SU-DHL-6 (cell line): ENCODE data around the gene COMMD7.
"Not testable (repeated sequence)": the region's sequence is repeated elsewhere in the genome, so short reads cannot be mapped to it uniquely, and the experiment has no call there.

ENCODE experiments used
- H2AFZ ChIP-seq: fragments of 200-600 bp; sonication (generic); 2 replicates; pipeline ENCODE4 v1.6.1; 2014; ENCODE audit warnings: low read depth, mild to moderate bottlenecking, moderate library complexity, mixed read lengths, antibody characterized with exemption, low read length; ENCODE audit not compliant: severe bottlenecking
- H3F3A ChIP-seq: fragments of 200-600 bp; shearing (Covaris generic); 2 replicates; pipeline ENCODE4 v1.6.0; 2016; ENCODE audit warnings: antibody characterized with exemption, mild to moderate bottlenecking; ENCODE audit not compliant: insufficient read depth
- H3K27ac ChIP-seq: fragments of 200-600 bp; sonication (generic); 2 replicates; pipeline ENCODE4 v1.5.1; 2016; ENCODE audit warnings: low read depth, mild to moderate bottlenecking, low read length, moderate library complexity, mixed read lengths
- H3K27me3 ChIP-seq: fragments of 200-600 bp; sonication (generic), shearing (Covaris generic); 2 replicates; pipeline ENCODE4 v1.6.0; 2014; ENCODE audit warnings: mild to moderate bottlenecking, low read length
- H3K36me3 ChIP-seq: fragments of 200-600 bp; sonication (generic); 2 replicates; pipeline ENCODE4 v1.6.1; 2014; ENCODE audit warnings: mild to moderate bottlenecking, low read length, mixed read lengths
- H3K4me2 ChIP-seq: fragments of 300-600, 200-600 bp; shearing (Covaris generic), sonication (generic); 2 replicates; pipeline ENCODE4 v1.6.0; 2014; ENCODE audit warnings: low read length, low read depth, mild to moderate bottlenecking; ENCODE audit not compliant: poor library complexity, severe bottlenecking
- H3K4me3 ChIP-seq: fragments of 200-600 bp; sonication (generic); 2 replicates; pipeline ENCODE4 v1.5.1; 2014; ENCODE audit warnings: antibody characterized with exemption, low read length, mild to moderate bottlenecking, mixed read lengths; ENCODE audit not compliant: insufficient read depth, poor library complexity, severe bottlenecking
- H3K79me2 ChIP-seq: fragments of 200-600 bp; sonication (generic); 2 replicates; pipeline ENCODE4 v1.6.1; 2014; ENCODE audit warnings: mild to moderate bottlenecking, low read length, moderate library complexity; ENCODE audit not compliant: insufficient read depth
- H3K9ac ChIP-seq: fragments of 200-600 bp; sonication (generic); 2 replicates; pipeline ENCODE4 v1.7.0; 2014; ENCODE audit warnings: mild to moderate bottlenecking, low read length
- H3K9me2 ChIP-seq: fragments of 200-600 bp; sonication (generic); replicated peaks from 2 replicates; pipeline ENCODE4 v1.6.1; 2014; ENCODE audit warnings: low read length; ENCODE audit not compliant: insufficient read depth
- H3K9me3 ChIP-seq: fragments of 200-600 bp; sonication (generic); 2 replicates; pipeline ENCODE4 v1.6.1; 2014; ENCODE audit warnings: low read length, mixed read lengths; ENCODE audit not compliant: insufficient read depth
- H4K20me1 ChIP-seq: fragments of 200-600 bp; sonication (generic); 2 replicates; pipeline ENCODE4 v1.6.1; 2014; ENCODE audit warnings: low read depth, mild to moderate bottlenecking, antibody characterized with exemption, low read length, moderate library complexity, mixed read lengths
- EZH2phosphoT487 ChIP-seq: fragments of 200-600 bp; sonication (generic), shearing (Covaris generic); conservative IDR thresholded peaks from 2 replicates; pipeline ENCODE4 v1.6.1; 2018; ENCODE audit warnings: mild to moderate bottlenecking, antibody characterized with exemption, low read length, moderate library complexity, mixed read lengths
- TF ChIP-seq, protein P1 (sequence below): fragments of 200-600 bp; sonication (generic); IDR thresholded peaks from one replicate; pipeline ENCODE4 v1.5.1; 2017; ENCODE audit warnings: antibody characterized with exemption, mild to moderate bottlenecking, low read length, moderate library complexity; ENCODE audit not compliant: insufficient read depth, poor library complexity, severe bottlenecking

Gene COMMD7

DNA sequence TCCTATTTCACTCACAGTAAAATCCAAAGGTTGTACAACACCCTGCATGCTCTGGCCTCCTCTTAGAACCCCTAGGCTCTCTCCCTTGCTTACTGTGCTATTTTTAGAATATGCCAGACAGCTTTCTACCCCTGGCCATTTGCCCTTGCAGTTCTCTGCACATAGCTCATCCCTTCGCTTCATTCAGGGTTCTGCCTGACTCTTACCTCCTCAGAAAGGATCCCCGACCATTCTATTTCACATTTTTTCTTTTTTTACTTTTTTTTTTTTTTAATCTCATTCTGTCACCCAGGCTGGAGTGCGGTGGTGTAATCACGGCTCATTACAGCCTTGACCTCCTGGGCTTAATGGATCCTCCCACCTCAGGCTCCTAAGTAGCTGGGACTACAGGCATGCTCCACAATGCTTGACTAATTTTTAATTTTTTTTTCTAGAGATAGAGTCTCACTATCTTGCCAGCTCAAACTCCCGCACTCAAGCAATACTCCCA, 33.6 kb downstream of the COMMD7 start:
- Histone ChIP-seq H3K36me3 (no peaks in the 10 kb centered on the region), H2AFZ (no peak overlapping the region), H3F3A (peaks cover 19% of the 10 kb centered on the region; the same call in 1 of the 2 replicates), H4K20me1 (no peaks in the 10 kb centered on the region), H3K4me3 (no peak overlapping the region), H3K9ac (peak overlapping the region; percentile 16; the same call in 1 of the 2 replicates), H3K9me2 (no peaks in the 10 kb centered on the region), H3K27ac (peak overlapping the region; percentile 93), H3K79me2 (no peaks in the 10 kb centered on the region; the same call in 1 of the 2 replicates), H3K4me2 (peak overlapping the region; percentile 54), H3K9me3 (no peaks in the 10 kb centered on the region), H3K27me3 (no peaks in the 10 kb centered on the region)
- TF ChIP-seq EZH2phosphoT487 = no peak
- TF ChIP-seq, protein P1, sequence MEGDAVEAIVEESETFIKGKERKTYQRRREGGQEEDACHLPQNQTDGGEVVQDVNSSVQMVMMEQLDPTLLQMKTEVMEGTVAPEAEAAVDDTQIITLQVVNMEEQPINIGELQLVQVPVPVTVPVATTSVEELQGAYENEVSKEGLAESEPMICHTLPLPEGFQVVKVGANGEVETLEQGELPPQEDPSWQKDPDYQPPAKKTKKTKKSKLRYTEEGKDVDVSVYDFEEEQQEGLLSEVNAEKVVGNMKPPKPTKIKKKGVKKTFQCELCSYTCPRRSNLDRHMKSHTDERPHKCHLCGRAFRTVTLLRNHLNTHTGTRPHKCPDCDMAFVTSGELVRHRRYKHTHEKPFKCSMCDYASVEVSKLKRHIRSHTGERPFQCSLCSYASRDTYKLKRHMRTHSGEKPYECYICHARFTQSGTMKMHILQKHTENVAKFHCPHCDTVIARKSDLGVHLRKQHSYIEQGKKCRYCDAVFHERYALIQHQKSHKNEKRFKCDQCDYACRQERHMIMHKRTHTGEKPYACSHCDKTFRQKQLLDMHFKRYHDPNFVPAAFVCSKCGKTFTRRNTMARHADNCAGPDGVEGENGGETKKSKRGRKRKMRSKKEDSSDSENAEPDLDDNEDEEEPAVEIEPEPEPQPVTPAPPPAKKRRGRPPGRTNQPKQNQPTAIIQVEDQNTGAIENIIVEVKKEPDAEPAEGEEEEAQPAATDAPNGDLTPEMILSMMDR = no peak

DNA sequence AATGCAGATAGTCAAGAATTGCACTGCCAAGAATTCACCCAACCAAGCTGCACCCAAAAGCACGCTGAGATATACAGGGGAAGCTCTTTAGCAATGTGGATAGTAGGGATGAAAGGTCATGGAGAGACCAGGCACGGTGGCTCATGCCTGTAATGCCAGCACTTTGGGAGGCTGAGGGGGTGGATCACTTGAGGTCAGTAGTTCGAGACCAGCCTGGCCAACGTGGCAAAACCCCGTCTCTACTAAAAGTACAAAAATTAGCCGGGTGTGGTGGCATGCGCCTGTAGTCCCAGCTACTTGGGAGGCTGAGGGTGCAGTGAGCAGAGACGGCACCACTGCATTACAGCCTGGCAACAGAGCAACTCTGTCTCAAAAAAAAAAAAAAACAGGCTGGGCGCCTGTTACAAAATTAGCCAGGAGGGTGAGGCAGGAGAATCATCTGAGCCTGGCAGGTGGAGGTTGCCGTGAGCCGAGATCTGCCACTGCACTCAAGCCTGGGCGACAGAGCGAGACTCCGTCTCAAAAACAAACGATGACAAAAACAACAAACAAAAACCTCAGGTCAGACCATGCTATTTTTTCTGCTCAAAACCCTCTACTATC, 34.1 kb downstream of the COMMD7 start:
- not testable (repeated sequence) for H3K9me3 ChIP-seq, H2AFZ ChIP-seq, H3K9me2 ChIP-seq, H3K4me3 ChIP-seq, H3K27me3 ChIP-seq, H3K79me2 ChIP-seq, H4K20me1 ChIP-seq, H3K36me3 ChIP-seq
- peak overlapping the region; percentile 93 for H3K27ac ChIP-seq
- peak overlapping the region; percentile 54 for H3K4me2 ChIP-seq
- H3K9ac ChIP-seq = peak overlapping the region; percentile 16; the same call in 1 of the 2 replicates
- H3F3A ChIP-seq = peaks cover 19% of the 10 kb centered on the region; the same call in 1 of the 2 replicates

DNA sequence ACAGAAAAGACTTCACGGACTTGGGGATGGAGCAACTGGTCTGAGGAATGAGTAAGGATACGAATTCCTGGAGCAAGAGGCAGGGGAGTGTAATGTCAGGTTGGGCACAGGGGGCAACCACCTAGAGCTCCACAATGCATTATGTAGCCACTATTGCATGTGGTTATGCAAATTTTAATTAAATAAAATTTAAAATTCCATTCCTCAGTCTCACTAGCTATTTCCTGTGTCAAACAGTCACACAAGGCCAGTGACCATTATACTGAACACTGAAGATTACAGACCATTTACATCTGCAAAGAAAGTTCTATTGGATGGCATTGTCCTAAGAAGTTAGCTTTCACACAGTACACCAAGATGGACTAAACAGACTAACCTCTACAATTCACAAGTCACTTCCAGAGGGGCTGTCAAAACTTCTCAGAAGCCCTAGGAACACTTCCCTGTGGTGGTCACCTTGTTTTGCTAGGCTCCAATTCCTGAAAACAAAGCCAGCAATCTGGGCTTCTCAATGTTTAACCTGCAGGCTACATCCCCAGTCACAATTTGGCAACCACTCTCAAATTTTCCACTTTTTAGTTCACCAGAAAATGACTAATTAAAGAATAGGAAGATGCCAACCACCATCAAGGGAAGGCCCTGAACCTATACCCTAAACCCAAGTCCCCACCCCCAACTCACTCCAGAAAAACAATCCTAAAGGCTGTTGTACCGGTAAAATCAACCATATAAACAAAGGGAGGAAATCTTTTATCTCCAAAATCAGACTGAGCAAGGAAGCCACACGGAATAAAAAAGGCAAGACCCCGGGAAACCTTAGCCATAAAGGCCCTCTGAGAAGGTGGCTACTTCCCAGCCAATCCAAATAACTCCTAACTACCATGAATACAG, 35.3 kb downstream of the COMMD7 start:
- peaks cover 19% of the 10 kb centered on the region; the same call in 1 of the 2 replicates for H3F3A ChIP-seq
- H3K79me2 ChIP-seq = no peaks in the 10 kb centered on the region; the same call in 1 of the 2 replicates
- TF ChIP-seq EZH2phosphoT487 = no peak
- TF ChIP-seq, protein P1 = no peak
- H3K27me3 ChIP-seq = no peaks in the 10 kb centered on the region
- no peaks in the 10 kb centered on the region for H3K36me3 ChIP-seq
- no peaks in the 10 kb centered on the region for H3K9me3 ChIP-seq
- no peaks in the 10 kb centered on the region for H3K9me2 ChIP-seq
- H4K20me1 ChIP-seq = no peaks in the 10 kb centered on the region
- H3K4me3 ChIP-seq = no peak overlapping the region
- no peak overlapping the region for H2AFZ ChIP-seq
- peak overlapping the region; percentile 25 for H3K4me2 ChIP-seq
- peak overlapping the region; percentile 78 for H3K27ac ChIP-seq
- peak overlapping the region; percentile 21 for H3K9ac ChIP-seq

DNA sequence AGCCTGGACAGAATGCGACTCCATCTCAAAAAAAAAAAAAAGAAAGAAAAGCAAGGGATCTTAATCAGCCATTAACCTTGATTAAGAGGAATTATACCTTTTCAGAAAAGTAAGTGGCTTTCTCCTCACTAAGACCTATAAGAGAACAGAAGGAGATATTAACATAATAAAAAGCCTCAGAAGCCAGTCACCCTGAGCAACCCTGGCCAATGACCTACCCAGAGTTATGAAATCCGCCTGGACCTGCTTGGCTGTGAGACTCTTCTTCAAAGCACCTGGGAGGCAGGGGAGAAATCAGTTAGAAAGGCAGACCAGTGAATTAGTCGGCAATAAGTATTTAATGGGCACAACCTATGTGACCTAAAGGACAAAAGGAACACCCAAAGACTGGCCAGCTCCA, 36.8 kb downstream of the COMMD7 start:
- H3K79me2 ChIP-seq = no peaks in the 10 kb centered on the region; the same call in 1 of the 2 replicates
- no peak overlapping the region for H3K4me3 ChIP-seq
- H3K36me3 ChIP-seq = no peaks in the 10 kb centered on the region

More for the DNA sequence above, 36.8 kb downstream of the COMMD7 start:
- H3K9me2 ChIP-seq = no peaks in the 10 kb centered on the region
- no peaks in the 10 kb centered on the region for H3K27me3 ChIP-seq
- H3K27ac ChIP-seq = no peak overlapping the region
- H3K9me3 ChIP-seq = no peaks in the 10 kb centered on the region
- no peak overlapping the region for H3K4me2 ChIP-seq
- H3K9ac ChIP-seq = no peak overlapping the region
- peaks cover 19% of the 10 kb centered on the region; the same call in 1 of the 2 replicates for H3F3A ChIP-seq
- TF ChIP-seq EZH2phosphoT487 = no peak
- TF ChIP-seq, protein P1 = no peak
- no peak overlapping the region for H2AFZ ChIP-seq
- H4K20me1 ChIP-seq = no peaks in the 10 kb centered on the region
